CD4-positive, alpha-beta T cell (primary cell): ENCODE measurements around the gene KCNIP4. TPM values are rescaled to one million over a fixed set of nuclear protein-coding genes. Genes with fewer than 3 reads are reported as not detected.

Experiments
- ATAC-seq: fragments of 200-7000 bp; cut with Tn5 transposase; one replicate; pipeline ENCODE4 v1.10.0; 2022; ENCODE audit warnings: mild to moderate bottlenecking; ENCODE audit not compliant: poor library complexity
- CTCF ChIA-PET: fragments of 350-600 bp; sonication (Branson Sonifier 250); formaldehyde crosslinking; loops from one replicate; lab custom pipeline; 2021; ENCODE audit warnings: antibody characterized with exemption, inconsistent platforms; lab: Charles Lee
- POLR2A ChIA-PET: fragments of 350-600 bp; sonication (Branson Sonifier 250); formaldehyde crosslinking; loops from one replicate; lab custom pipeline; 2021; ENCODE audit warnings: antibody characterized with exemption, inconsistent platforms; lab: Charles Lee
- DNase-seq, 14 experiments: peaks; one replicate each; pipeline ENCODE4 v3.0.0-alpha.2; 2013 to 2020; ENCODE audit warnings: mixed read lengths in 2 of 14
- H3K27ac ChIP-seq, 2 donors: one replicate each; pipeline versions ENCODE4 v1.5.1 to v1.7.0; 2013; ENCODE audit warnings: low read length in 2 of 2, low read depth in 1 of 2, mild to moderate bottlenecking in 1 of 2
- H3K27me3 ChIP-seq, 2 experiments: 1 replicate in 1 of 2; 2 replicates in 1 of 2; pipeline versions ENCODE4 v1.6.1 to v1.7.0; 2013; ENCODE audit warnings: low read length in 2 of 2, control low read depth in 1 of 2, mild to moderate bottlenecking in 1 of 2, moderate library complexity in 1 of 2; ENCODE audit not compliant: insufficient read depth in 2 of 2, control insufficient read depth in 1 of 2
- H3K36me3 ChIP-seq: one replicate; pipeline ENCODE4 v1.6.1; 2013; ENCODE audit warnings: low read length, control low read depth; ENCODE audit not compliant: insufficient read depth
- H3K4me1 ChIP-seq: one replicate; pipeline ENCODE4 v1.6.1; 2013; ENCODE audit warnings: low read length, control low read depth; ENCODE audit not compliant: insufficient read depth
- H3K4me3 ChIP-seq: one replicate; pipeline ENCODE4 v1.5.1; 2013; ENCODE audit warnings: mild to moderate bottlenecking, low read length, moderate library complexity
- H3K9me3 ChIP-seq, 2 experiments: 1 replicate in 1 of 2; 2 replicates in 1 of 2; pipeline versions ENCODE4 v1.6.1 to v1.7.0; 2013; ENCODE audit warnings: low read length in 2 of 2, mild to moderate bottlenecking in 2 of 2, control low read depth in 1 of 2, moderate library complexity in 1 of 2; ENCODE audit not compliant: control insufficient read depth in 1 of 2, insufficient read depth in 1 of 2
- H3K27ac Mint-ChIP-seq: one replicate; pipeline ENCODE4 v1.8.0; 2020; ENCODE audit warnings: mixed read lengths
- H3K27me3 Mint-ChIP-seq: one replicate; pipeline ENCODE4 v1.8.0; 2021; ENCODE audit warnings: mixed read lengths
- H3K36me3 Mint-ChIP-seq: one replicate; pipeline ENCODE4 v1.8.0; 2021; ENCODE audit warnings: low read depth, mixed read lengths
- H3K4me1 Mint-ChIP-seq: one replicate; pipeline ENCODE4 v1.8.0; 2021; ENCODE audit warnings: low read depth, mixed read lengths
- H3K4me3 Mint-ChIP-seq: one replicate; pipeline ENCODE4 v1.8.0; 2020; ENCODE audit warnings: mild to moderate bottlenecking, mixed read lengths
- H3K9me3 Mint-ChIP-seq: one replicate; pipeline ENCODE4 v1.8.0; 2020; ENCODE audit warnings: mixed read lengths
- intact Hi-C, 2 experiments: fragments of 100-400 bp; cut with DNase I in 1 of 2; cut with micrococcal nuclease in 1 of 2; formaldehyde crosslinking; loops; one replicate each; pipeline versions ENCODE4 v1.15.1 to v1.9.0; 2023 to 2025; cut with DNase I, micrococcal nuclease
- total RNA-seq, 174 experiments: library from RNA in 2 of 174; stranded (reverse) in 2 of 174; gene quantifications; one replicate each; pipeline ENCODE4 v1.2.3 and lab custom pipeline; 2021 to 2026
- TF ChIP-seq, protein P1 (sequence below): fragments of 200-600 bp; IDR thresholded peaks from one replicate; pipeline ENCODE4 v1.8.0; 2022; ENCODE audit warnings: antibody characterized with exemption, mild to moderate bottlenecking

Gene KCNIP4
- total RNA-seq, 2 experiments from 2014 or later, result not detected

DNA sequence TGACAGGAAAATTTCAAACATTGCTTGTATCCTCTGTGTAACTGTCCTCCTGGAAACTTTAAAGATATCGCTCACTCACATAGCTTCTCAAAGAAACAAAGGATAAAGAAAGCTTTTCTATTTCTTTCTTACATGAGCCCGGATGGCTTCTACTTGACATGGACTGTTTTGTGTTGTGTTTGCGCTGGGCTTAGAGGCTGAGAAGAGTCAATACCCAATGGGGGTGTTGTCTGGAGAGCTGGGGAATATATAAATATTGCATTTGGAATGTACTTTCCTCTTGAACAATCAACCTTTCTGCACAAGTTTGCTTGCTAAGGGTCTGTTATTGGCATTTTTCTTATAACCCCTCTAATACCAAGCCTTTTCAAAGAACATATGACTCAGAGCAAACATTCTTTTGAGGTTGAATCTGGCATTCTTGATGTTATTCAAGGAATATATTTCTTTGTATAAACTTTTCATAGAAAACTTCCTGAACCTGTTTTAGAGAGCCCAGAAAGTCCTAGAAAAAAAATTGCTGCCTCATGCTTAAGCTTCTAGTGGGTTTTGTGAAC is 916.4 kb downstream of the KCNIP4 start:
- no peak overlapping the region for H3K27ac Mint-ChIP-seq
- no peak for DNase-seq
- Histone ChIP-seq H3K36me3 (no peaks in the 10 kb centered on the region), H3K4me3 (no peak overlapping the region), H3K27ac (no peak overlapping the region), H3K27me3 (no peaks in the 10 kb centered on the region), H3K9me3 (no peaks in the 10 kb centered on the region), H3K4me1 (no peaks in the 10 kb centered on the region)
- intact Hi-C loops, result no loop called here
- H3K4me1 Mint-ChIP-seq, result no peaks in the 10 kb centered on the region
- ChIA-PET CTCF (no interaction called here), POLR2A (no interaction called here)
- H3K36me3 Mint-ChIP-seq, result no peaks in the 10 kb centered on the region
- no peak for ATAC-seq
- TF ChIP-seq, protein P1, sequence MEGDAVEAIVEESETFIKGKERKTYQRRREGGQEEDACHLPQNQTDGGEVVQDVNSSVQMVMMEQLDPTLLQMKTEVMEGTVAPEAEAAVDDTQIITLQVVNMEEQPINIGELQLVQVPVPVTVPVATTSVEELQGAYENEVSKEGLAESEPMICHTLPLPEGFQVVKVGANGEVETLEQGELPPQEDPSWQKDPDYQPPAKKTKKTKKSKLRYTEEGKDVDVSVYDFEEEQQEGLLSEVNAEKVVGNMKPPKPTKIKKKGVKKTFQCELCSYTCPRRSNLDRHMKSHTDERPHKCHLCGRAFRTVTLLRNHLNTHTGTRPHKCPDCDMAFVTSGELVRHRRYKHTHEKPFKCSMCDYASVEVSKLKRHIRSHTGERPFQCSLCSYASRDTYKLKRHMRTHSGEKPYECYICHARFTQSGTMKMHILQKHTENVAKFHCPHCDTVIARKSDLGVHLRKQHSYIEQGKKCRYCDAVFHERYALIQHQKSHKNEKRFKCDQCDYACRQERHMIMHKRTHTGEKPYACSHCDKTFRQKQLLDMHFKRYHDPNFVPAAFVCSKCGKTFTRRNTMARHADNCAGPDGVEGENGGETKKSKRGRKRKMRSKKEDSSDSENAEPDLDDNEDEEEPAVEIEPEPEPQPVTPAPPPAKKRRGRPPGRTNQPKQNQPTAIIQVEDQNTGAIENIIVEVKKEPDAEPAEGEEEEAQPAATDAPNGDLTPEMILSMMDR, result no peak
- H3K27me3 Mint-ChIP-seq, result no peaks in the 10 kb centered on the region
- H3K9me3 Mint-ChIP-seq, result peaks cover 7% of the 10 kb centered on the region
- no peak overlapping the region for H3K4me3 Mint-ChIP-seq

DNA sequence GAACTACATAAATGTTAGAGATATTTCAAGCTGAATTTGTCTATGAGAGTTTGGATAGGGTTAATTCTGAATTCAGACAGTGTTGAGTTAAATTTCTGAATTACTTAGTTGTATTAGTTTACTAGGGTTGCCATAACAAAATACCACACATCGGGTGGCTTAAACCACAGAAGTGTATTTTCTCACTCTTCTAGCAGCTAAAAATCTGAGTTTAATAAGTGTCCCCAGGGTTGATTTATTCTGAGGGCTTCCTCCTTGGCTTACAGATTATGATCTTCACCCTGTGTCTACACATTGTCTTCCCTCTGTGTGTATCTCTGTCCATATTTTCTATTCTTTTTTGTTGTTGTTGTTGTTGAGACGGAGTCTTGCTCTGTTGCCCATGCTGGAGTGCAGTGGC is 929.8 kb downstream of the KCNIP4 start:
- peaks cover 0 to 3% of the 10 kb centered on the region in 2 experiments for H3K9me3 ChIP-seq
- H3K36me3 Mint-ChIP-seq, result no peaks in the 10 kb centered on the region
- ChIA-PET POLR2A (no interaction called here), CTCF (no interaction called here)
- H3K4me1 Mint-ChIP-seq, result no peaks in the 10 kb centered on the region
- ATAC-seq, result no peak
- no peak overlapping the region for H3K4me3 ChIP-seq
- H3K27ac ChIP-seq, result no peak overlapping the region
- TF ChIP-seq, protein P1, result no peak
- intact Hi-C loops, result no loop called here
- no peak overlapping the region for H3K27ac Mint-ChIP-seq
- no peak for DNase-seq
- H3K4me3 Mint-ChIP-seq, result no peak overlapping the region
- peaks cover 6% of the 10 kb centered on the region for H3K9me3 Mint-ChIP-seq
- no peaks in the 10 kb centered on the region for H3K27me3 Mint-ChIP-seq
- H3K36me3 ChIP-seq, result no peaks in the 10 kb centered on the region
- H3K4me1 ChIP-seq, result no peaks in the 10 kb centered on the region
- H3K27me3 ChIP-seq, result no peaks in the 10 kb centered on the region

DNA sequence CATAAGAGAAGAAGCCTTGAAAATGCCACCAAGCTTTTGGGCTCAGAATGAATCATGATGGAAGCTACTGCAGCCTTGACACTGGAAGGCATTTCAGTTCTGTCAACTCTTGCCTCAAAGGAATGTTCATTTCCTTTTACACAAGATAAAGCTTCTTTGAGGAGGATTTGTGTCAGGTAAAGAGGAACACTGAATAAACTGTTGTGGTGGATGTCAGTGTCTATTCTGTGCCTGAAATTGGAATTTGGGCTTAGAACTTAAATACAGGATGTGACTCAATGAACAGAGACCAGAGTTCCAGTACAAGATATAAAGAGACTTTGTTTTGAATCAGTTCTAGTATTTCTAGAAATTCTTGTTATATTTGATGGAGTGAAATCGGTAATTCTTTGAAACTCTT is 935.1 kb downstream of the KCNIP4 start:
- Mint-ChIP-seq H3K36me3 (no peaks in the 10 kb centered on the region), H3K9me3 (peaks cover 7% of the 10 kb centered on the region), H3K27ac (no peak overlapping the region), H3K4me1 (no peaks in the 10 kb centered on the region), H3K27me3 (no peaks in the 10 kb centered on the region), H3K4me3 (no peak overlapping the region)
- Histone ChIP-seq H3K27ac (no peak overlapping the region), H3K4me3 (no peak overlapping the region), H3K4me1 (no peaks in the 10 kb centered on the region), H3K36me3 (no peaks in the 10 kb centered on the region), H3K27me3 (no peaks in the 10 kb centered on the region), H3K9me3 (no peaks in the 10 kb centered on the region)
- ChIA-PET POLR2A (no interaction called here), CTCF (no interaction called here)
- intact Hi-C loops, result no loop called here
- DNase-seq (no peak), ATAC-seq (no peak)
- TF ChIP-seq, protein P1, result no peak
